CD4-positive, alpha-beta memory T cell (primary cell): Measurements from ENCODE around the gene SGCA. TPM values are rescaled to one million over a fixed set of nuclear protein-coding genes. Genes with fewer than 3 reads are reported as not detected.
A peak's percentile ranks its signal among the peaks of the same experiment; 100 is the strongest.

Experiments
- CTCF ChIA-PET: fragments of 350-600 bp; sonication (Branson Sonifier 250); formaldehyde crosslinking; loops from one replicate; lab custom pipeline; 2021; ENCODE audit warnings: inconsistent platforms; ENCODE audit not compliant: partially characterized antibody; lab: Charles Lee
- POLR2A ChIA-PET: fragments of 350-600 bp; sonication (Branson Sonifier 250); formaldehyde crosslinking; loops from one replicate; lab custom pipeline; 2021; ENCODE audit not compliant: partially characterized antibody; lab: Charles Lee
- DNase-seq, 5 donors: peaks; one replicate each; pipeline versions ENCODE4 v3.0.0 to v3.0.0-alpha.2; 2020 to 2022; ENCODE audit warnings: mixed read lengths in 1 of 5
- H3K27ac ChIP-seq: one replicate; pipeline ENCODE4 v1.7.0; 2013; ENCODE audit warnings: low read depth, low read length
- H3K27me3 ChIP-seq: 2 replicates; pipeline ENCODE4 v1.7.0; 2013; ENCODE audit warnings: mild to moderate bottlenecking, low read length, moderate library complexity; ENCODE audit not compliant: insufficient read depth
- H3K36me3 ChIP-seq: 2 replicates; pipeline ENCODE4 v1.7.0; 2013; ENCODE audit warnings: mild to moderate bottlenecking, low read length, moderate library complexity; ENCODE audit not compliant: insufficient read depth
- H3K4me1 ChIP-seq: 2 replicates; pipeline ENCODE4 v1.7.0; 2013; ENCODE audit warnings: mild to moderate bottlenecking, low read length, moderate library complexity; ENCODE audit not compliant: insufficient read depth
- H3K4me3 ChIP-seq, 2 donors: one replicate each; pipeline ENCODE4 v1.7.0; 2013; ENCODE audit warnings: low read length in 2 of 2, mild to moderate bottlenecking in 1 of 2
- H3K9me3 ChIP-seq, 2 donors: one replicate each; pipeline ENCODE4 v1.7.0; 2013; ENCODE audit warnings: low read length in 2 of 2, control low read depth in 1 of 2; ENCODE audit not compliant: control insufficient read depth in 1 of 2
- H3K27ac Mint-ChIP-seq, 7 donors: one replicate each; pipeline ENCODE4 v1.8.0; 2020 to 2021; ENCODE audit warnings: mixed read lengths in 7 of 7, mild to moderate bottlenecking in 6 of 7, inconsistent platforms in 3 of 7, moderate library complexity in 3 of 7
- H3K27me3 Mint-ChIP-seq, 2 donors: one replicate each; pipeline ENCODE4 v1.8.0; 2020 to 2021; ENCODE audit warnings: mixed read lengths in 2 of 2
- H3K36me3 Mint-ChIP-seq, 2 donors: one replicate each; pipeline ENCODE4 v1.8.0; 2020 to 2021; ENCODE audit warnings: mixed read lengths in 2 of 2, inconsistent platforms in 1 of 2, mild to moderate bottlenecking in 1 of 2
- H3K4me1 Mint-ChIP-seq, 4 donors: one replicate each; pipeline ENCODE4 v1.8.0; 2020 to 2021; ENCODE audit warnings: mixed read lengths in 4 of 4, mild to moderate bottlenecking in 1 of 4
- H3K4me3 Mint-ChIP-seq, 8 donors: one replicate each; pipeline ENCODE4 v1.8.0; 2020 to 2021; ENCODE audit warnings: mixed read lengths in 8 of 8, mild to moderate bottlenecking in 7 of 8, moderate library complexity in 6 of 8, inconsistent platforms in 3 of 8
- H3K9me3 Mint-ChIP-seq, 8 donors: one replicate each; pipeline ENCODE4 v1.8.0; 2020 to 2021; ENCODE audit warnings: mixed read lengths in 8 of 8, mild to moderate bottlenecking in 5 of 8, inconsistent platforms in 3 of 8, moderate library complexity in 1 of 8
- intact Hi-C: fragments of 100-400 bp; cut with micrococcal nuclease; formaldehyde crosslinking; loops from one replicate; pipeline ENCODE4 v1.15.1; 2023
- polyA plus RNA-seq, 2 donors: library from polyadenylated mRNA; unstranded; fragments of 300-500 nt; fragmentation: Illumina TruSeq; gene quantifications; one replicate each; pipeline ENCODE4 v1.2.3, GENCODE V29; 2021
- total RNA-seq, 2 experiments: library from RNA; stranded (reverse); gene quantifications; one replicate each; pipeline ENCODE4 v1.2.3, GENCODE V29; 2021

The SGCA gene
- total and polyA plus RNA-seq, 4 experiments from 2014 or later = not detected

DNA sequence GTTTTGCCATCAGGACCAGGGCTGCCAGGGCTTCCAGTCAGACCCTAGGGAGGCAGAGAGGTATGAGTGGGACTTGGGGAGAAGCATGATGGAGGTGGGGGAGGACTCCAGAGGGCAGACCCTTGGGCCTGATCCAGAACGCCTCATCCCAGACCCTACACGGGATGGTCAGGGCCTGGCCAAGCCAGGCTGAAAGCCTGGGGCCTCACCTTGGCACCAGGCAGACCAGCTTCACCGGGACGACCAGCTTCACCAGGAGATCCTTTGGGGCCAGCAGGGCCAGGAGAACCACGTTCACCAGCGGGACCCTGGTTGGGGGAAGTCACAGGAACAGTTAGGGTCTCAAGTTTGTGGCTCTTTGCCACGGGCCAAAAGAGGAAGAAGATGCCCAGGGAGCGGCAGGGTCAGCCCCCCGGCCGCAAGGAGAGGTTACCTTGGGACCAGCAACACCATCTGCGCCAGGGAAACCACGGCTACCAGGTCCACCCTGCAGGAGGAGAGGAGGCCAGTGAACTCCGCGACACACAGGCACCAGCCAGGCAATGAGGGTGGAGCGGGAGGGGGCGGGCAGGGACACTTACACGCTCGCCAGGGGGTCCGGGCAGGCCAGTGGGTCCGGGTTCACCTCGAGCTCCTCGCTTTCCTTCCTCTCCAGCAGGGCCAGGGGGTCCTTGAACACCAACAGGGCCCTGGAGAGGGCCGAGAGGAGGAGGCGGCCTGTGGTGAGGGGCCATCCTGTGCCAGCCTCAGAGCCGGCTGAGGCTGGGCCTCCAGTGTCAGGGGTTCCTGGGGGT, 28.5 kb downstream of the SGCA start:
- no peak overlapping the region for H3K27ac ChIP-seq
- Mint-ChIP-seq H3K36me3 (no peaks in the 10 kb centered on the region), H3K4me3 (no peak overlapping the region), H3K4me1 (peaks cover 2 to 20% (median 7%) of the 10 kb centered on the region in 4 donors), H3K9me3 (no peaks in the 10 kb centered on the region), H3K27me3 (peaks cover 2 to 14% of the 10 kb centered on the region in 2 donors), H3K27ac (no peak overlapping the region)
- no peaks in the 10 kb centered on the region for H3K36me3 ChIP-seq
- no peak overlapping the region for H3K4me3 ChIP-seq
- H3K9me3 ChIP-seq = no peaks in the 10 kb centered on the region
- no peaks in the 10 kb centered on the region for H3K27me3 ChIP-seq
- ChIA-PET POLR2A (no interaction called here), CTCF (no interaction called here)
- intact Hi-C loops = no loop called here
- DNase-seq = peak in 1 of 5 donors; percentile 43
- H3K4me1 ChIP-seq = no peaks in the 10 kb centered on the region

DNA sequence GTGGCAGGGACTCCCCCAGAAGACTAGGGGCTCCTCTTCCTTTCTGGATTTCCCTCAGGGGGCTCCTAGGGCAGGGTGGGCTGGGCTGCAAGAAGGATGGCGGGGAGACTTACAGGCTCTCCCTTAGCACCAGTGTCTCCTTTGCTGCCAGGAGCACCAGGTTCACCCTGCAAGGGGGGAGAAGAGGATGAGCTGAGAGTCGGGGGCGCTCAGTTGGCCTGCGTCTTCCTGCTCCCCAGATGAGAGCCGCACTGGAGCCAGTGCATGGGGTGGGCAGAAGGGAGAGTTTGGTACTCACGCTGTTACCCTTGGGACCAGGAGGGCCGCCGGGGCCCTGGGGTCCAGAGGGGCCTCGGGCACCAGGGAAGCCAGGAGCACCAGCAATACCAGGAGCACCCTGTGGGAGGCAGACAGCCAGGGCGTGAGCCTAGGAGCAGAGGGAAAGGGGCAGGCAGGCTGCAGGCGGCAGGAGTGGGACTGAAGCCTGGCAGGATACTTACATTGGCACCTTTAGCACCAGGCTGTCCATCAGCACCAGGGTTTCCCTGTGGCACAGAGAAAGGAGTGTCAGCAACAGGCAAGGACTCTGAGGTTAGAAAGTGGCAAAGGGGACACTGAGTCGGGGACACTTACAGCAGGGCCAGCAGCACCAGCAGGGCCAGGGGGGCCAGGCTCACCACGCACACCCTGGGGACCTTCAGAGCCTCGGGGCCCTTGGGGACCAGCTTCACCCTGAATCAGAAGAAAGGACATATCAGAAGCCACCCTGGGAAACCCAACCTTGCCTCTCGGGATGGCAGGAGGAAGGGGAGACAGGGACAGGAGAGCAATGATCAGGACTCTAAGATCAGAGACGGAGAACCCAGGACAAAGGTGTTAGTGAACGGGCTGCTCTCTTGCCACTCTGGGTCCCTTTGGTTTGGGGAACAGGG, 29.4 kb downstream of the SGCA start:
- H3K4me1 ChIP-seq = peaks cover 6% of the 10 kb centered on the region
- H3K36me3 ChIP-seq = no peaks in the 10 kb centered on the region
- no peak overlapping the region for H3K4me3 ChIP-seq
- DNase-seq = peak in 1 of 5 donors; percentile 35
- peak overlapping the region in 1 of 7 donors; percentile 41 for H3K27ac Mint-ChIP-seq
- intact Hi-C loops = no loop called here
- H3K27me3 ChIP-seq = no peaks in the 10 kb centered on the region
- no peaks in the 10 kb centered on the region for H3K9me3 Mint-ChIP-seq
- no peak overlapping the region for H3K27ac ChIP-seq
- no peaks in the 10 kb centered on the region for H3K36me3 Mint-ChIP-seq
- peak overlapping the region in 1 of 8 donors; percentile 39 for H3K4me3 Mint-ChIP-seq
- ChIA-PET CTCF (interaction anchor here (1.6 kb wide), 1 partner anchor 56 kb away, joined by 3 read pairs; no protein-coding TSS in a partner anchor), POLR2A (no interaction called here)
- no peaks in the 10 kb centered on the region for H3K9me3 ChIP-seq
- peaks cover 2 to 19% of the 10 kb centered on the region in 2 donors for H3K27me3 Mint-ChIP-seq
- H3K4me1 Mint-ChIP-seq = peaks cover 4 to 27% (median 9%) of the 10 kb centered on the region in 4 donors

DNA sequence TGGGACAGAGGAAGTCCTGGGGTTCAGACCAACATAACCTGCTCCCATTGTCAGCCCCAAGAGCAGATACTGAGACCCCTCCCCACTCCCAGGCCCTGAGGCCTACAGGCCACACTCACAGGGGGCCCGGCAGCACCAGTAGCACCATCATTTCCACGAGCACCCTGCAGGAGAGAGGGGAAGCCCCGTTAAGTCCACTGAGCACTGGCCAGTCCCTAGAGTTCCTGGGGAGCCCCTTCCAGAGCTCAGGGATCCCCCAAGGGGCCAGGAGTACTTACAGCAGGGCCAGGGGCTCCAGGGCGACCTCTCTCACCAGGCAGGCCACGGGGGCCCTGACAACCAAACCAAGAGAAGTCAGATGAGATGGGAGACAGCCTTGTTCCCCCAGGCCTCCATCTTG, 30.2 kb downstream of the SGCA start:
- CTCF ChIA-PET = interaction anchor here (1.6 to 3.0 kb wide), 3 partner anchors 26 to 101 kb away, joined by 3 to 22 read pairs (median 8); no protein-coding TSS in a partner anchor
- Mint-ChIP-seq H3K27me3 (peaks cover 7 to 25% of the 10 kb centered on the region in 2 donors), H3K4me1 (peaks cover 7 to 35% (median 15%) of the 10 kb centered on the region in 4 donors), H3K36me3 (no peaks in the 10 kb centered on the region), H3K4me3 (no peak overlapping the region), H3K9me3 (no peaks in the 10 kb centered on the region), H3K27ac (peak overlapping the region in 1 of 7 donors; percentile 52)
- peaks cover 14% of the 10 kb centered on the region for H3K4me1 ChIP-seq
- H3K27ac ChIP-seq = no peak overlapping the region
- H3K9me3 ChIP-seq = no peaks in the 10 kb centered on the region
- peak in 1 of 5 donors; percentile 21 for DNase-seq
- intact Hi-C loops = no loop called here
- peaks cover 3% of the 10 kb centered on the region for H3K27me3 ChIP-seq
- H3K36me3 ChIP-seq = no peaks in the 10 kb centered on the region
- POLR2A ChIA-PET = no interaction called here
- no peak overlapping the region for H3K4me3 ChIP-seq

DNA sequence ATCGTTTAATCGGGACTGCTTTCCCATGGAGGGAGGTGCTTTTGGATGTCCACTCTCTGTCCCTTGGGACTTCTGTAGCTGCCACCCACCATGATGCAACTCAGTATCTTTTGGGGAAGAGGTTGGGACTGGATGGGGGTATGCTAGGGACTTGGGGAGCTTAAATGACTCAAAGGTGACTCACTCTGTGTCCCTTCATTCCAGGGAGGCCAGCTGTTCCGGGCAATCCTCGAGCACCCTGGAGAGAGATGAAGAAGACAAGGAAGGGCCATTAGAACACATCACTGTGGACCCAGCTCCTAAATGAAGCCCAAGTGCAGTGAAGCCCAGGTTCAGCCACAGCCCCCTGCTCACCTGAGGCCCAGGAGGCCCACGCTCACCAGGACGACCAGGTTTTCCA, 31.0 kb downstream of the SGCA start:
- DNase-seq = peak in 1 of 5 donors; percentile 7
- Mint-ChIP-seq H3K27me3 (peaks cover 12 to 29% of the 10 kb centered on the region in 2 donors), H3K4me1 (peaks cover 7 to 39% (median 18%) of the 10 kb centered on the region in 4 donors), H3K36me3 (no peaks in the 10 kb centered on the region), H3K9me3 (no peaks in the 10 kb centered on the region), H3K27ac (peak overlapping the region in 1 of 7 donors; percentile 52), H3K4me3 (no peak overlapping the region)
- Histone ChIP-seq H3K4me3 (no peak overlapping the region), H3K9me3 (no peaks in the 10 kb centered on the region), H3K36me3 (no peaks in the 10 kb centered on the region), H3K27ac (no peak overlapping the region), H3K4me1 (peaks cover 16% of the 10 kb centered on the region), H3K27me3 (peaks cover 11% of the 10 kb centered on the region)
- ChIA-PET POLR2A (interaction anchor here (0.6 kb wide), 1 partner anchor 100 kb away, joined by 3 read pairs; no protein-coding TSS in a partner anchor), CTCF (interaction anchor here (1.4 to 3.0 kb wide), 5 partner anchors 27 to 103 kb away, joined by 3 to 22 read pairs (median 5); no protein-coding TSS in a partner anchor)
- intact Hi-C loops = no loop called here

DNA sequence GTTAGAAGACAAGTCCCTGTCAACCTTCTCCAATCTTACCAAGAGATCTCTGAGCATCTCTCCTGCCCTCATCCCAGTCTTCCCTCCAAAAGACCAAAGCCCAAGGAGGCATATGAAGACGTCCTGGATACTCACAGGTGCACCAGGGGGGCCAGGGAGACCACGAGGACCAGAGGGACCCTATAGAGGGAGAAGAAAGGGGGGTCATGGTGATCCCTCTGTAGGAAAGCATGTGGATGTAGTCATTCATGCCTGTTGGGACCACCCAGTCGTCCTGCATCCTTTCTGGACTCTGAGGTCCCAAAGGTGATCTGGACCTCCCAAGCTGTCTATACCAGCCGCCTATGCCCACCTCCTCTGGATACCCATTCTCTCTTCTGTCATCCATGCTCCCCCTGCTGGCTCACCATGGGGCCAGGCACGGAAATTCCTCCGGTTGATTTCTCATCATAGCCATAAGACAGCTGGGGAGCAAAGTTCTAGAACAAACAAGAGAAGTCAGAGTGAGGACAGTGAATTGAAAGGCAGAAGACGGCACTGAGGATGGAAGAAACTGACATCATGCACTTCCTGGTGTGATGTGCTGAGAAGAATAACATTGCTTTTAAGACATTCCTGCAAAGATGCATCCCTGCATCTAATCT, 32.3 kb downstream of the SGCA start:
- no peak overlapping the region for H3K4me3 ChIP-seq
- Mint-ChIP-seq H3K27ac (peak overlapping the region; percentile 68 to 95 (median 85)), H3K9me3 (no peaks in the 10 kb centered on the region), H3K4me3 (peak overlapping the region in 3 of 8 donors; percentile 38 to 46 (median 46)), H3K4me1 (peaks cover 7 to 39% (median 18%) of the 10 kb centered on the region in 4 donors), H3K27me3 (peaks cover 19 to 42% of the 10 kb centered on the region in 2 donors), H3K36me3 (no peaks in the 10 kb centered on the region)
- peaks cover 16% of the 10 kb centered on the region for H3K4me1 ChIP-seq
- CTCF ChIA-PET = interaction anchor here (0.6 to 3.0 kb wide), 6 partner anchors 55 to 103 kb away, joined by 3 to 22 read pairs (median 4); no protein-coding TSS in a partner anchor
- no peaks in the 10 kb centered on the region for H3K9me3 ChIP-seq
- peaks cover 17% of the 10 kb centered on the region for H3K27me3 ChIP-seq
- intact Hi-C loops = loop anchor here (1.0 to 2.0 kb wide), 2 partner anchors 29 to 57 kb away; no protein-coding TSS in a partner anchor
- H3K27ac ChIP-seq = no peak overlapping the region
- H3K36me3 ChIP-seq = no peaks in the 10 kb centered on the region
- peak; percentile 36 to 69 (median 44) for DNase-seq
- POLR2A ChIA-PET = no interaction called here

DNA sequence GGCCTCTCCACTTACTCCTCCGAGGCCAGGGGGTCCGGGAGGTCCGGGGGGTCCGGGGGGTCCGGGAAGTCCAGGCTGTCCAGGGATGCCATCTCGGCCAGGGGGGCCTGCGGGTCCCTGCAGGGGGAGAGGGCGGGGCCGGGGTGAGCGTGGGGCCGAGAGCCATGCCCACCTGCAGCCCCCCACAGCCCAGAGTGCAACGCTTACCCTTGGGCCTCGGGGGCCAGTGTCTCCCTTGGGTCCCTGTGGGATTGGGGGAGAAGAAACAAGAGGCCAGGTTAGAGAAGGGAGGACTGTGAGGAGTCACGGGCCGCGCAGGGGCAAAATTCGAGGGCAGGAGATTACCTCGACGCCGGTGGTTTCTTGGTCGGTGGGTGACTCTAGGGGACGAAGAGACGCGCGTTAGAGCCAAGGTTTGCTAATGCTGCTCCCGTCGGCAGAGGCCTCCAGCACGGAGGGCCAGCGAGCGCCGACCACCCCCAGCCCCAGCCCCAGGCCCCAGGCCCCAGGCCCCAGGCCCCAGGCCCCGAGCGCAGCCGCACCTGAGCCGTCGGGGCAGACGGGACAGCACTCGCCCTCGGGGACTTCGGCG, 33.5 kb downstream of the SGCA start:
- no peaks in the 10 kb centered on the region for H3K36me3 ChIP-seq
- POLR2A ChIA-PET = no interaction called here
- CTCF ChIA-PET = interaction anchor here (0.6 to 5.6 kb wide), 21 partner anchors 8 to 113 kb away, joined by 3 to 107 read pairs (median 4); partner anchors contain the start of genes PDK2 and TMEM92
- H3K4me3 ChIP-seq = no peak overlapping the region
- Mint-ChIP-seq H3K4me1 (peaks cover 7 to 39% (median 18%) of the 10 kb centered on the region in 4 donors), H3K27me3 (peaks cover 23 to 50% of the 10 kb centered on the region in 2 donors), H3K4me3 (peak overlapping the region in 4 of 8 donors; percentile 29 to 84 (median 60)), H3K9me3 (no peaks in the 10 kb centered on the region), H3K36me3 (no peaks in the 10 kb centered on the region), H3K27ac (peak overlapping the region in 6 of 7 donors; percentile 68 to 95 (median 86))
- peaks cover 16% of the 10 kb centered on the region for H3K4me1 ChIP-seq
- no peaks in the 10 kb centered on the region for H3K9me3 ChIP-seq
- peaks cover 17% of the 10 kb centered on the region for H3K27me3 ChIP-seq
- intact Hi-C loops = loop anchor here (2.0 kb wide), 1 partner anchor 59 kb away; no protein-coding TSS in a partner anchor
- H3K27ac ChIP-seq = no peak overlapping the region
- peak in 1 of 5 donors; percentile 45 for DNase-seq
